GM19023 (cell line): ENCODE data around the gene DDX19B.
"Not testable (repeated sequence)": the region's sequence is repeated elsewhere in the genome, so short reads cannot be mapped to it uniquely, and the experiment has no call there.

Source experiments
- ATAC-seq: cut with Tn5 transposase; IDR thresholded peaks from one replicate; pipeline ENCODE4 v1.9.1; 2021; ENCODE audit warnings: mild to moderate bottlenecking, moderate library complexity; ENCODE audit not compliant: unreplicated experiment

Gene DDX19B

GRCh38 chr16:70298988-70299938, at the start of gene DDX19B:
DDX19B (plus strand) TSS chr16:70299186; CDS start chr16:70299298, 112 bp downstream.
- ATAC-seq: peak; percentile 83

- ATAC-seq: not testable (repeated sequence)
Measured at GRCh38 chr16:70249697-70250096, 49.3 kb upstream of the DDX19B start.

GRCh38 chr16:70250748-70251628, 48.0 kb upstream of the DDX19B start:
- peak; percentile 49 for ATAC-seq

GRCh38 chr16:70251629-70252354, 47.2 kb upstream of the DDX19B start, which contains the start of gene EXOSC6:
EXOSC6 (minus strand) TSS chr16:70251940; CDS start chr16:70251900, 40 bp downstream.
- peak; percentile 90 for ATAC-seq

DNA sequence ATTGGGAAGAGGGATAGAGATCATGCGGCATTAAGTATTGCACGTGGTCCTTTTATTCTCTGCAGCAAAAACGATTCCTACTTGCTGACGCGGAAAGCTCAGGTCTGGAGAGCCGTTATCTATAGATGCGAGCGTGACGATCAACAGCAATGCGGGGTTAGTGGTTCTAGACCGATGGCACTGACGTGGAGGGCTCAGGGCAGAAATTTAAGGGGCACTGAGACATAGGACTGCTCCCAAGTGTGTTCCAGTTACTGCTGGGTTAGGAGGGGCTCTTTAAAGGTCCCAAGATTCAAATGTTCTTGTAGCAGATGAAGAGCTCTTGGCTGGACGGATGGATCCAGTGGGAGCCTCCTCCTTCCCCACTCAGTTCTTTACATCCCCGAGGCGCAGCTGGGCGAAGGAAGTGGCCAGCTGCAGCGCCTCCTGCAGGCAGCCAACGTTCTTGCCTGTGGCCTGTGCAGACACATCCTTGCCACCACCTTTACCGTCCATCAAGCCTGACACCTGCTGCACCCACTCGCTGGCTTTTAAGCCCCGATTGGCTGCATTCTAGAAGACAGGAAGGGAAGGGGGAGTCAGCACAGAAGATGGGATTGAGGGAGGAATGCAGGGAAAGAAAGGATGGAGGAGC, 46.5 kb upstream of the DDX19B start:
- ATAC-seq: no peak

- ATAC-seq: no peak
Measured at GRCh38 chr16:70253291-70254106, 45.5 kb upstream of the DDX19B start.

- ATAC-seq: no peak
Measured at GRCh38 chr16:70254180-70254964, 44.6 kb upstream of the DDX19B start.

DNA sequence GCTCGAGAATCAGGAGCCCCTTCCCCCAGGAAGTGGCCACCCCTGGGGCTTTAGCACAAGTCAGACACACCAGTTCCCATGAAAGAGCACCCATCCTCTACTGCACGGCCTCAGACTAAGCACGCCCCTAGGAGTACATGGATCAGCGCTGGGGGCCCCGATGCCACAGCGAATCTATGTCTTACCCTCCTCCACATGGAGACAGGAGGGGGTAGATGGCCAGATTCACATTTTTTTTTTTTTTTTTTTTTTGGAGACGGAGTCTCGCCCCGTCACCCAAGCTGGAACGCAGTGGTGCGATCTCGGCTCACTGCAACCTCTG, 44.1 kb upstream of the DDX19B start:
- no peak for ATAC-seq

DNA sequence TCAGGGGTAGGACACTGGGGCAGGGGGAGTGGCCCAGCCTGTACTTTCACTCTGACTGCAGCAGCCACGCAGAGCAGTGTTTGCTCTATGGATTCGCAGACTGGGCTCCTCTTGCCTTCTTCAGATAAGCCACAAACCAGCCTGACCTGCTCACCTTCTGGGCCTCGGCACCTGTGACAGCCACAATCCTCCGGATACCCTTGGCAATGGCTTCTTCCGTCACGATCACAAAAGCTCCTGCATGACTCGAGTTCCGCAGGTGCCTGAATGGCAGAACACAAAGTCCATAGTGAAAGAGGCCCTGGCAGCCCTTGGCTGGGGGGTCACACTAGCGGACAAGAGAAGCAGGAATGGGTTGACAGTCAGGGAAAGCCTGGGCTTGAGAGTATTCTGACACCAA, 43.4 kb upstream of the DDX19B start:
- no peak for ATAC-seq

- no peak for ATAC-seq
Measured at GRCh38 chr16:70257391-70257790, 41.6 kb upstream of the DDX19B start.

DNA sequence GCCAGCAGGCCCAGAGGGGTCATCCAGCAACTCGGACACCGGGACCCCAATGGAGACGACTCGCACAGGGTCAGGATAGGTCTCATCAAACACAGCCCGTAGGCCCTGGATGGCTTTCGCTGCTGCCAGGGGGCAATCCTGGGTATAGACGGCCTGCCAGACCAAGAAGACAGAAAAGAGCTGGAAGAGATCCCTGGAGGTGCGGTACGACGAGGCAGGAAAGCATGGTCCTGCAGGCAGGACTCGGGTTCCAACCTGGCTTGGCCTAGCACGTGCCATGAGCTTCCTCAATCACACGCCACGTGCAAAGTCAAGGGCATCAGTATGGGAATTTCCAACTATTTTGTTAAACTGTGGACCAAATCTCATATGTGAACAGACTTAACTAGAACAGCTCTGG, 40.9 kb upstream of the DDX19B start:
- ATAC-seq: no peak

GRCh38 chr16:70258946-70259345, 40.0 kb upstream of the DDX19B start:
- no peak for ATAC-seq

DNA sequence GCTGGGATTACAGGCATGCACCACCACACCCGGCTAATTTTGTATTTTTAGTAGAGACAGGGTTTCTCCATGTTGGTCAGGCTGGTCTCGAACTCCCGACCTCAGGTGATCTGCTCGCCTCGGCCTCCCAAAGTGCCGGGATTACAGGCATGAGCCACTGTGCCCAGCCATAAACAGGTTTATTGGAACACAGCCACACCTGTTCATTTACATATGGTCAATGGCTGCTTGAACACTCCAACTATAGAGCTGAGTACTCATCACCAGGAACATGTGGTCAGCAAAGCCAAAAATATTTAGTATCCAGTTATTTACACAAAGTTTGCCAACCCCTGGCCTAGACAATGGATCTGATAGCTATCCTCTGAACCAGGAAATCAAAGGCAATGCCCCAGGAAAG, 39.1 kb upstream of the DDX19B start:
- not testable (repeated sequence) for ATAC-seq

DNA sequence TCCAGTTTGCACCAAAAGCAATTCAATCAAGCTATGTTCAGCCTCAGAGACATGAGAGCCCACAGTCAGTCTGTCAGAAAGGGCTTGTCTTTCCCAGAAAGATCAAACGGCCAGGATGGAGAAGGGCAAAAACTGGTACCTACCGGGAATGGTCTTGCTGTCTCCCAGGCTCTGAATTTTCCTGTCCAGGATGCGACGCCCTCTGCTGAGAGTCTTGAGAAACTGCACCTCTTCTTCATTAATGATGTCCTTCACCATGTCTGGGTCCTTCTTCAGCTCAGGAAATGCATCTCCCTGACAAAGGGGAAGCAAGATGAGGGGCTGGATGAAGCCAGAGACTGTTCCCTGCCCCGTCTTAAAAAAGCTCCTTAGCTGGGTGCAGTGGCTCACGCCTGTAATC, 31.5 kb upstream of the DDX19B start:
- no peak for ATAC-seq

DNA sequence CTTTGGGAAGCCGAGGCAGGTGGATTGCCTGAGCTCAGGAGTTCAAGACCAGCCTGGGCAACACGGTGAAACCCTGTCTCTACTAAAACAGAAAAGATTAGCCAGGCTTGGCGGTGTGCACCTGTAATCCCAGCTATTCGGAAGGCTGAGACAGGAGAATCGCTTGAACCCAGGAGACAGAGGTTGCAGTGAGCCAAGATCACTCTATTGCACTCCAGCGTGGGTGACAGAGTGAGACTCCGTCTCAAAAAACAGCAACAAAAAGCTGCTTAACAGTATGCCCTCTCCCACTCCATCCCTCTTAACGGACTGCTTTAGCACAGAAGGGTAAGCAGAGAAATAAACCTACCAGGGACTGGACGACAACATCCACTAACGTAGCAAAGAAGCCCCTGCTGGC, 31.1 kb upstream of the DDX19B start:
- not testable (repeated sequence) for ATAC-seq

DNA sequence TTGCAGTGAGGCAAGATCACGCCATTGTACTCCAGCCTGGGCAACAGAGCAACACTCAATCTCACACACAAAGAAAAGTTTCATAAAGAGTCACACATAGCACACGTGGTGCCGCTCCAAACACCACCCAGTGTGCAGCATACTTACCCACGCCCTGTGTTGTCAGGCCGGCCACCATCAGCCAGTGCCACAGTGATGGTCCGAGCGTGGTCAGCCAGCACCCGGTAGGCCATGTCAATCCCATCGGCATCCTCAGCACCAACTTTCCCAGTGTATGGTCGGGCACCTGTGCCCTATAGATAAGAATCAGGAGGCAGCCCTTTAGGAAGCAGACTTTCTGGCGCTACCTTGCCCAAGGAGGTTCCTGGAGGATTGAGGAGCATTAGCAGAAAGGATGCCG, 29.5 kb upstream of the DDX19B start:
- ATAC-seq: no peak

DNA sequence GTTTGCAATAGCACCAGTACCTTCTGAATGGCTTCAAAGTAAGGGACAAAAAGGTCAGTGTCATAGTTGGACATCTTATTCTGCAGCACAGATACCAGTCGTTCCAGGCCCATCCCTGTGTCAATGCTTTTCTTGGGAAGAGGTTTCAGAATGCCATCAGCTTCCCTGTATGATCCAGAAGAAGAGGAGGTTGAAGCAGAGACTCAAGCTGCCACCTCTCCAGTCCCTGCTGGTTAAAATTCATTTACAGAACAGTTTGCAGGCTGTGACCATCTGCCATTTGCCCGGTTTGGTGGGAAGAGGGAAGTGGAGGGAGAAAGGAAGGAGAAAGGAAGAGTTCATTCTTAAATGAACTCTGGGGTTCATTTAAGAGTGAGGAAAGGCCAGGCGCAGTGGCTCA, 28.8 kb upstream of the DDX19B start:
- ATAC-seq: no peak

DNA sequence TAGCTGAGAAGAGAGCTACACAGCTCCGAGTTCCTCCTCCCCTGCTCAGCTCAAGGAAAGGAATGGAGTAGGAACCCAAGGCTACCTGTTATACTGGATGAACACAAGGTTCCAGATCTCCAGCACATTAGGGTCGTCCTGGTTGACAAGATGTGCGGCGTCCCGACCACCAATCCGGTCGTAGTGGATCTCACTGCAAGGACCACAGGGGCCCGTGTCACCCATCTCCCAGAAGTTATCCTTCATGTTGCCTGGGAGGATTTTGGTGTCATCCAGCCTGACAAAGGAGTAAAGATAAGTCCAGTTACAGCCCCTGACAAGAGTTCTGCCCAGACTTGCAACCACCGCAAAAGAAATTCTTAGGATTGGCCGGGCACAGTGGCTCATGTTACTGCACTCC, 27.3 kb upstream of the DDX19B start:
- ATAC-seq: no peak

DNA sequence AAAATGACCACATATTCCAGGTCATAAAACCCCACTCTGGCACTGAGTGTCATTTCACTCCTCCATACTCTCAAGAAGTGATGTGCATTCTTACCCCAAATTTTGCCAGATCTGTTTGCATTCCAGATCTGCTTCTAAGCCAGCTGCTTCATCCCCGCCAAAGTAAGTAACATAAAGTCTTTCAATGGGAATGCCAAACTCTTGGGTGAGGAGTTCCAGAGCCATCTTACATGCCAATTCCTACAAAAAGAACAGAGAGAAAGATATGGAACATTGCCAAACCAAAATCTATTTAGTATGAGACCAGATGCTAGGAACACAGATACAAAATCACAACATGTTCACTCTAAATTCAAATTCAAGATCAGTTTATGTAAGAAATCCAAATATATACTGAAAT, 22.6 kb upstream of the DDX19B start:
- ATAC-seq: no peak
